Skeletal muscle tissue (tissue), 4 donors: ENCODE results near the gene TESK1. TPM values are rescaled to one million over a fixed set of nuclear protein-coding genes. Genes with fewer than 3 reads are reported as not detected.
"Not testable (repeated sequence)": the region's sequence is repeated elsewhere in the genome, so short reads cannot be mapped to it uniquely, and the experiment has no call there.

Source experiments
- H3K27ac ChIP-seq: one replicate; pipeline ENCODE4 v1.7.0; 2013; ENCODE audit warnings: mild to moderate bottlenecking, low read depth, low read length, inconsistent platforms
- H3K27me3 ChIP-seq, 3 donors: one replicate each; pipeline ENCODE4 v1.7.0; 2013; ENCODE audit warnings: low read length in 3 of 3; ENCODE audit not compliant: control insufficient read depth in 3 of 3, insufficient read depth in 3 of 3
- H3K36me3 ChIP-seq, 3 donors: one replicate each; pipeline ENCODE4 v1.7.0; 2013; ENCODE audit warnings: low read length in 3 of 3; ENCODE audit not compliant: control insufficient read depth in 3 of 3, insufficient read depth in 3 of 3
- H3K4me1 ChIP-seq, 3 donors: one replicate each; pipeline ENCODE4 v1.7.0; 2013; ENCODE audit warnings: low read length in 3 of 3, mild to moderate bottlenecking in 3 of 3; ENCODE audit not compliant: control insufficient read depth in 3 of 3, insufficient read depth in 3 of 3
- H3K4me3 ChIP-seq, 3 donors: one replicate each; pipeline ENCODE4 v1.7.0; 2013; ENCODE audit warnings: low read length in 3 of 3
- H3K9ac ChIP-seq, 3 donors: one replicate each; pipeline ENCODE4 v1.7.0; 2013; ENCODE audit warnings: low read length in 3 of 3, mild to moderate bottlenecking in 3 of 3, moderate library complexity in 2 of 3, low read depth in 1 of 3
- H3K9me3 ChIP-seq, 3 donors: one replicate each; pipeline ENCODE4 v1.7.0; 2013; ENCODE audit warnings: low read length in 3 of 3; ENCODE audit not compliant: control insufficient read depth in 3 of 3
- total RNA-seq: library from RNA; depleted of rRNA; stranded (reverse); fragments of >200 nt; gene quantifications from one replicate; pipeline ENCODE4 v1.2.3, GENCODE V29; 2014
- donor health status: Osteomylitis.

The TESK1 gene
- total RNA-seq, 1 donor from 2014 or later = 8.4 TPM

- H3K4me3 ChIP-seq = no peak overlapping the region
- H3K36me3 ChIP-seq = peaks cover 13 to 20% (median 19%) of the 10 kb centered on the region in 3 donors
- H3K27ac ChIP-seq = no peak overlapping the region
- no peak overlapping the region for H3K9ac ChIP-seq
- no peaks in the 10 kb centered on the region for H3K9me3 ChIP-seq
- peaks cover under 1 to 3% (median 2%) of the 10 kb centered on the region in 3 donors for H3K27me3 ChIP-seq
- peaks cover 16 to 33% (median 19%) of the 10 kb centered on the region in 3 donors for H3K4me1 ChIP-seq
Observed at GRCh38 chr9:35611230-35611797, 6.3 kb downstream of the TESK1 start.

DNA sequence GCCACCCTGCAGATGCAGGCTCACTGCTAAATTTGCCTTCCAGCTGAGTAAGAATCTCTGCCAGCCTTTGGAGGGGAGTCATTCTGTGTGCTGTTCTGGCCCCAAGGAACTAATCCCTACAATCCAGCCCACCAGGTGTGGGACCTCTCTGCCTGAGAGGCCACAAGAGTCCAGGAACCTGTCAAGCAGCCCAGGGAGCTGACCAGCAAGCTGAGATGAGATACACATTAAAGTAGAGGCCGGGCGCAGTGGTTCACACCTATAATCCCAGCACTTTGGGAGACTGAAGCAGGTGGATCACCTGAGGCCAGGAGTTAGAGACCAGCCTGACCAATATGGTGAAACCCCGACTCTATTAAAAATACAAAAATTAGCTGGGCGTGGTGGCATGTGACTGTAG is 7.0 kb downstream of the TESK1 start:
- H3K27ac ChIP-seq, H3K9ac ChIP-seq, H3K9me3 ChIP-seq, H3K27me3 ChIP-seq, H3K4me3 ChIP-seq: not testable (repeated sequence)
- Histone ChIP-seq H3K36me3 (peaks cover 13 to 19% (median 14%) of the 10 kb centered on the region in 3 donors), H3K4me1 (peaks cover 10 to 25% (median 13%) of the 10 kb centered on the region in 3 donors)

GRCh38 chr9:35612843-35613242 is 7.8 kb downstream of the TESK1 start:
- Histone ChIP-seq H3K4me3 (no peak overlapping the region), H3K9me3 (no peaks in the 10 kb centered on the region), H3K27ac (no peak overlapping the region), H3K27me3 (peaks cover 13 to 17% (median 15%) of the 10 kb centered on the region in 3 donors), H3K9ac (no peak overlapping the region), H3K36me3 (peaks cover 10 to 13% (median 13%) of the 10 kb centered on the region in 3 donors), H3K4me1 (peaks cover 16 to 29% (median 16%) of the 10 kb centered on the region in 3 donors)

DNA sequence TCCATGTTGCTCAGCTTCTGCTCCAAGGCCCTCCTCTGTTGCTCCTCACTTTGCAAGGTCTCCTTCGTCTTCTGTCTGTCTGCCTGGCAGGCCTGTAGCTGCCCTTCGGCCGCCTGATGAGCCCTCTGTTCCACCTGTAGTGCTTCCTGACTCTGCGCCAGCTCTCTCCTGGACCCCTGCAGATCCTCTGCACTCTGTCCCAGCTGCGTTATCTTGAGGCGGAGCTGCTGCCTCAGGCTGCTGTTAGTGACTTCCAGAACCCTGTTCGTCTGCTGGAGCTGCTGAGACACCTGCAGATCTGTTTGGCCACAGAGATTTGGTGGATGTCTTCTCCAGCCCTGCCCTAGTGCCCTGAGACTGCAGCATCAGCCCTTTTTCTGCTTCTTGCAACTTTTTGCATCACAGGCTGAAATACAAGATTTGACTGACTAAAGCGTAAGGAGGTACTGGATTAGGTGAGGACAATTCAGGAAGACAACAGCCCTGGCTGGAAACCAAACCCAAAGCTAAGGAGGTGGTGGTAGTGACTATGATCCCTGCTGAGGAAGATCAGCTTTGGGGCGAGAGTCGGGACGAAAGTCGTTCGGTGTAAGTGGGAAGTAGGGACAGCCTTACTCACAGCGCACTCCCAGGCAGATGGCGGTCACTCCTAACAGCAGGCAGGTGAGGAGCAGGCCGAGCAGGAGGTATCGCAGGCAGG is 11.1 kb downstream of the TESK1 start:
- Histone ChIP-seq H3K4me3 (no peak overlapping the region), H3K9ac (no peak overlapping the region), H3K27ac (no peak overlapping the region), H3K27me3 (peaks cover 19 to 25% (median 21%) of the 10 kb centered on the region in 3 donors), H3K9me3 (no peaks in the 10 kb centered on the region), H3K4me1 (peaks cover 5 to 15% (median 8%) of the 10 kb centered on the region in 3 donors), H3K36me3 (no peaks in the 10 kb centered on the region)

- peak overlapping the region; percentile 48 to 65 (median 51) for H3K4me3 ChIP-seq
- no peaks in the 10 kb centered on the region for H3K9me3 ChIP-seq
- H3K36me3 ChIP-seq = no peaks in the 10 kb centered on the region
- H3K27ac ChIP-seq = no peak overlapping the region
- H3K4me1 ChIP-seq = peaks cover 5 to 15% (median 6%) of the 10 kb centered on the region in 3 donors
- H3K9ac ChIP-seq = peak overlapping the region in 2 of 3 donors; percentile 50 to 71
- H3K27me3 ChIP-seq = peaks cover 19 to 25% (median 21%) of the 10 kb centered on the region in 3 donors
Observed at GRCh38 chr9:35616681-35617459, 11.8 kb downstream of the TESK1 start.

DNA sequence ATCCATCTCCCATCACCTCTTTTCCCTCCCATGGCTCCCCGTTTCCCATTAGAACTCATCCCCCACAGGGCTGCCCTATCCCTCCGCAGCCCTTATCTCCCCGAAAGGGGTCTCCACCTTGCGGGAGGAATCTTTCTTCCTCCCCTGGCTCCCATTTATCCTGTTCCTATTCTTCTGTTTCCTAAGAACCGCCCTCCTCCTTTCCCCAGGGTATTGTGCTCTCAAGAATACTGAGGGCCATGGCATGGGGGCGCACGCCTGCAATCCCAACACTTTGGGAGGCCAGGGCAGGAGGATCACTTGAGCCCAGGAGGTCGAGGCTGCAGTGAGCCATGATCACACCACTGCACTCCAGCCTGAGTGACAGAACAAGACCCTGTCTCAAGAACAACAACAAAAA is 12.5 kb downstream of the TESK1 start:
- Histone ChIP-seq H3K4me1 (peaks cover 5 to 15% (median 6%) of the 10 kb centered on the region in 3 donors), H3K27me3 (peaks cover 19 to 25% (median 21%) of the 10 kb centered on the region in 3 donors), H3K9ac (peak overlapping the region in 1 of 3 donors; percentile 50), H3K27ac (no peak overlapping the region), H3K9me3 (no peaks in the 10 kb centered on the region), H3K4me3 (peak overlapping the region in 1 of 3 donors; percentile 51), H3K36me3 (no peaks in the 10 kb centered on the region)

GRCh38 chr9:35618325-35618727 is 13.3 kb downstream of the TESK1 start, which contains the start of gene CD72:
Gene CD72 (minus strand): TSS chr9:35618413. CDS start chr9:35618303, 110 bp downstream.
- Histone ChIP-seq H3K36me3 (no peaks in the 10 kb centered on the region), H3K4me3 (peak within 1 kb of the TSS; percentile 48 to 65 (median 51)), H3K9me3 (no peaks in the 10 kb centered on the region), H3K4me1 (peaks cover 5 to 15% (median 6%) of the 10 kb centered on the region in 3 donors), H3K27ac (no peak within 1 kb of the TSS), H3K27me3 (peaks cover 19 to 25% (median 21%) of the 10 kb centered on the region in 3 donors), H3K9ac (peak within 1 kb of the TSS in 2 of 3 donors; percentile 50 to 71)

DNA sequence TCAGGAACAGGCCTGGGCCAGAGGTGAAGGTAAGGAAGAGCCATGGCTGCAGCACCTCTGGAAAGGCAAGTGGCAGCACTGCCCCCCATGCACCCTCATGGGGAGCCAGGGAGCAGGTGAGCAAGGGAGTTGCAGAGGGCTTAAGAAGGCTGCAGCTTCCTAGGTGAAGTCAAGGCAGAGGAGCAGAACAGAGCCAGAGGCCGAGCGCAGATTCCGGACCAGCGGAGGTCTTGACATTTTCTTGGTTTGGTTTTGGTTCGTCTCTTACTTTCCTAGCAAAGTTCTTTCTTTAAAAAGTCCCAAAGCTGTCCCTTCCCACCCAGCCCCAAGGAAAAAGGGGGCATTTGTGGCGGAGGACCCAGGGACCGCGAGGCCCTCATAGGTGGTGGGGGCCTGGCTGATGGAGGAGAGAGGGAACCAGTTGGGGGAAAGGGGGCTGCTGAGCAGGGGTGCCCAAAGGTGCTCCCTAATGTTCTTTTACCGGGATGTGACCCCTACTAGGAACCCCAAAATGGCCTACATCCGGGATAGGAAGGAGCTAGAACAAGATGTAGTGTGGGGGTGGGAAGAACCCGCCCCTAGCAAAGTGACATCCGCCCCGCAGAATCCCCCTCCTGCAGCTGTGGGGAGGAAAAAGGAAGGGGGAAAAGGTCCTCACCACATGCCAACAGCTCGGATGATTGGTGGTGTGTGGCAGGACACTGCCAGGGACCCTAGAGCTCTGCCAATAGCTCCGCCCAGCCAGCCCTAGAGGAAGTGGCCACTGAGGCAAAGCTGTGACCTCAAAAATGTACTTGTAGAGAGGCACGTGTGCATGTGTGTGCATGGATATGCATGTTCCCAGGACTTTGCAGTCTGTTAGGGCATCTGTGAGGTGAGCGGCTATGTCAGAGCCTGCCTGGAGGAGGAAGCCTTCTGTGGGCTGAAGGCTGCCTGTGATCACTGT is 14.1 kb downstream of the TESK1 start:
- H3K27ac ChIP-seq = no peak overlapping the region
- H3K4me3 ChIP-seq = no peak overlapping the region
- H3K9ac ChIP-seq = peak overlapping the region in 1 of 3 donors; percentile 33
- no peaks in the 10 kb centered on the region for H3K9me3 ChIP-seq
- H3K4me1 ChIP-seq = peaks cover 5 to 15% (median 6%) of the 10 kb centered on the region in 3 donors
- no peaks in the 10 kb centered on the region for H3K36me3 ChIP-seq
- peaks cover 19 to 25% (median 21%) of the 10 kb centered on the region in 3 donors for H3K27me3 ChIP-seq

DNA sequence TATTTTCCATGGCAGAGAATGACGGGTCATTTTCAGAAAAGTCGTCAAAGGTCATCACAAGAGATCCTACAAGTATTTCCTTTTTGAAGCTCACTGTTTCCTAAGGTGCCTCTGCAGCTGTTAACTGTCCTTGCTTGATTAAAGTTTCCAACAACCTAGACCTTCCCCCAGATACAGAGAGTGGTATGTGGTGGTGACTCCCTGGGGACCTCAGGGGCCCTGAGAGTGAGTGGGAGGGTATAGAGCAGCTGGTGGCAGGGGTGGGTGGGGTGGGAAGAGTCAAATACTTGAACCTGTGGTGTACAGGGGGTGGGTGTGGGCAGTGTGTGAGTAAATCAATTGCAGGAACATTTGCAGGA is 14.7 kb downstream of the TESK1 start:
- H3K9ac ChIP-seq = peak overlapping the region in 1 of 3 donors; percentile 33
- H3K36me3 ChIP-seq = no peaks in the 10 kb centered on the region
- peaks cover 19 to 25% (median 21%) of the 10 kb centered on the region in 3 donors for H3K27me3 ChIP-seq
- H3K4me3 ChIP-seq = no peak overlapping the region
- H3K27ac ChIP-seq = no peak overlapping the region
- H3K4me1 ChIP-seq = peaks cover 5 to 15% (median 6%) of the 10 kb centered on the region in 3 donors
- H3K9me3 ChIP-seq = no peaks in the 10 kb centered on the region
